ENCODE measurements around the gene OTULIN.

Gene OTULIN

GRCh38 chr5:14701556-14701955 lies 37.0 kb downstream of the OTULIN start:
- no peaks in the 10 kb centered on the region for H3K27me3 ChIP-seq (replicated peaks; ENCODE audit: control insufficient read depth, insufficient read depth, low read length)
- DNase-seq (ENCODE audit: extremely low read depth, insufficient read length), result no peak
- peaks cover 40% of the 10 kb centered on the region for H3K36me3 ChIP-seq (ENCODE audit: control insufficient read depth, insufficient read depth, low read length)
- no peak overlapping the region for H3K4me3 ChIP-seq (replicated peaks; ENCODE audit: low read depth, low read length)
- TF ChIP-seq CTCF (IDR thresholded peaks at IDR 0.05; ENCODE audit: insufficient read depth, low read length, poor library complexity, severe bottlenecking), result no peak

- H3K36me3 ChIP-seq (ENCODE audit: control insufficient read depth, insufficient read depth, low read length), result peaks cover 40% of the 10 kb centered on the region
These were observed 37.8 kb downstream of the OTULIN start for GRCh38 chr5:14702238-14702839.

GRCh38 chr5:14705556-14705955 lies 41.0 kb downstream of the OTULIN start:
- no peaks in the 10 kb centered on the region for H3K27me3 ChIP-seq (replicated peaks; ENCODE audit: control insufficient read depth, insufficient read depth, low read length)
- no peak for DNase-seq (ENCODE audit: extremely low read depth, insufficient read length)
- no peak overlapping the region for H3K4me3 ChIP-seq (replicated peaks; ENCODE audit: low read depth, low read length)
- TF ChIP-seq CTCF (IDR thresholded peaks at IDR 0.05; ENCODE audit: insufficient read depth, low read length, poor library complexity, severe bottlenecking), result no peak
- peaks cover 30% of the 10 kb centered on the region for H3K36me3 ChIP-seq (ENCODE audit: control insufficient read depth, insufficient read depth, low read length)

More at GRCh38 chr5:14702238-14702839, 37.8 kb downstream of the OTULIN start:
- no peaks in the 10 kb centered on the region for H3K27me3 ChIP-seq (replicated peaks; ENCODE audit: control insufficient read depth, insufficient read depth, low read length)
- DNase-seq (ENCODE audit: extremely low read depth, insufficient read length), result no peak
- no peak for TF ChIP-seq CTCF (IDR thresholded peaks at IDR 0.05; ENCODE audit: insufficient read depth, low read length, poor library complexity, severe bottlenecking)
- H3K4me3 ChIP-seq (replicated peaks; ENCODE audit: low read depth, low read length), result no peak overlapping the region

GRCh38 chr5:14706615-14707021 lies 42.1 kb downstream of the OTULIN start:
- H3K36me3 ChIP-seq (ENCODE audit: control insufficient read depth, insufficient read depth, low read length), result peaks cover 27% of the 10 kb centered on the region
- H3K4me3 ChIP-seq (replicated peaks; ENCODE audit: low read depth, low read length), result no peak overlapping the region
- no peaks in the 10 kb centered on the region for H3K27me3 ChIP-seq (replicated peaks; ENCODE audit: control insufficient read depth, insufficient read depth, low read length)
- DNase-seq (ENCODE audit: extremely low read depth, insufficient read length), result no peak
- no peak for TF ChIP-seq CTCF (IDR thresholded peaks at IDR 0.05; ENCODE audit: insufficient read depth, low read length, poor library complexity, severe bottlenecking)

GRCh38 chr5:14707811-14708390 lies 43.4 kb downstream of the OTULIN start:
- no peak for DNase-seq (ENCODE audit: extremely low read depth, insufficient read length)
- H3K4me3 ChIP-seq (replicated peaks; ENCODE audit: low read depth, low read length), result no peak overlapping the region
- peaks cover 32% of the 10 kb centered on the region for H3K36me3 ChIP-seq (ENCODE audit: control insufficient read depth, insufficient read depth, low read length)
- H3K27me3 ChIP-seq (replicated peaks; ENCODE audit: control insufficient read depth, insufficient read depth, low read length), result no peaks in the 10 kb centered on the region
- TF ChIP-seq CTCF (IDR thresholded peaks at IDR 0.05; ENCODE audit: insufficient read depth, low read length, poor library complexity, severe bottlenecking), result no peak
